K562 (cell line): ENCODE measurements around the gene TTL. TPM values are rescaled to one million over a fixed set of nuclear protein-coding genes. Genes with fewer than 3 reads are reported as not detected.

Source experiments
- BMI1 ChIP-seq: fragments of 150-350 bp; IDR thresholded peaks from 2 replicates; pipeline ENCODE4 v1.6.1; 2014; ENCODE audit warnings: low read length
- CREB3L1 ChIP-seq: fragments of 450-650 bp; IDR thresholded peaks from 2 replicates; pipeline ENCODE4 v1.6.1; 2014; ENCODE audit warnings: low read depth, mild to moderate bottlenecking, moderate library complexity, borderline replicate concordance
- DACH1 ChIP-seq: fragments of 450-650 bp; IDR thresholded peaks from 2 replicates; pipeline ENCODE4 v1.6.1; 2018; ENCODE audit not compliant: partially characterized antibody
- EZH2 ChIP-seq: IDR thresholded peaks from 2 replicates; pipeline ENCODE4 v1.6.1; 2012; ENCODE audit warnings: low read depth, mild to moderate bottlenecking, inconsistent platforms, low read length, borderline replicate concordance
- HCFC1 ChIP-seq: IDR thresholded peaks from 2 replicates; pipeline ENCODE4 v1.6.1; 2012; ENCODE audit warnings: low read depth, low read length, improper control_type of control experiment
- HNRNPL ChIP-seq: fragments of 200-400 bp; formaldehyde crosslinking; IDR thresholded peaks from 2 replicates; pipeline ENCODE4 v1.6.1; 2017; ENCODE audit warnings: low read depth, mild to moderate bottlenecking, low read length
- MCM3 ChIP-seq: fragments of 450-650 bp; IDR thresholded peaks from 2 replicates; pipeline ENCODE4 v1.6.1; 2016
- MTA2 ChIP-seq: fragments of 450-650 bp; IDR thresholded peaks from 2 replicates; pipeline ENCODE4 v1.6.1; 2016; ENCODE audit warnings: low read depth
- NFYB ChIP-seq: IDR thresholded peaks from 2 replicates; pipeline ENCODE4 v1.6.1; 2011; ENCODE audit warnings: mild to moderate bottlenecking, moderate library complexity; ENCODE audit not compliant: insufficient read length; ENCODE audit errors: extremely low read depth
- RB1 ChIP-seq: fragments of 450-650 bp; IDR thresholded peaks from 2 replicates; pipeline ENCODE4 v1.6.1; 2017; ENCODE audit warnings: low read depth, mild to moderate bottlenecking
- RCOR1 ChIP-seq, 2 experiments: IDR thresholded peaks; 2 replicates each; pipeline ENCODE4 v1.6.1; 2012; ENCODE audit warnings: low read depth in 2 of 2, low read length in 2 of 2, borderline replicate concordance in 1 of 2, improper control_type of control experiment in 1 of 2
- TAF15 ChIP-seq: fragments of 200-400 bp; formaldehyde crosslinking; IDR thresholded peaks from 2 replicates; pipeline ENCODE4 v1.6.1; 2017; ENCODE audit warnings: mild to moderate bottlenecking, low read depth, low read length, moderate library complexity
- TRIM24 ChIP-seq, 2 experiments: fragments of 450-650 bp; IDR thresholded peaks; 2 replicates each; pipeline ENCODE4 v1.6.1; 2016
- USF1 ChIP-seq: sonication (generic); formaldehyde crosslinking; IDR thresholded peaks from 2 replicates; pipeline ENCODE4 v1.9.0; 2022; ENCODE audit warnings: mild to moderate bottlenecking, missing genetic modification reagents
- ZBTB33 ChIP-seq: sonication (generic); formaldehyde crosslinking; IDR thresholded peaks from 2 replicates; pipeline ENCODE4 v1.8.1; 2023; ENCODE audit warnings: mild to moderate bottlenecking, missing genetic modification reagents
- ZFP91 ChIP-seq: sonication (generic); formaldehyde crosslinking; IDR thresholded peaks from 2 replicates; pipeline ENCODE4 v1.8.0; 2022; ENCODE audit warnings: mild to moderate bottlenecking, missing genetic modification reagents
- ZNF12 ChIP-seq: sonication (generic); formaldehyde crosslinking; IDR thresholded peaks from 2 replicates; pipeline ENCODE4 v1.4.0; 2020; ENCODE audit warnings: mild to moderate bottlenecking, missing genetic modification reagents
- ZNF263 ChIP-seq: sonication (generic); formaldehyde crosslinking; IDR thresholded peaks from 2 replicates; pipeline ENCODE4 v1.8.0; 2022; ENCODE audit warnings: mild to moderate bottlenecking, missing genetic modification reagents, borderline replicate concordance
- ZNF280A ChIP-seq: fragments of 450-650 bp; IDR thresholded peaks from 2 replicates; pipeline ENCODE4 v1.6.1; 2018; ENCODE audit warnings: mild to moderate bottlenecking, low read depth; ENCODE audit not compliant: partially characterized antibody
- ZNF408 ChIP-seq: fragments of 250-450 bp; sonication (Bioruptor Pico); IDR thresholded peaks from 2 replicates; pipeline ENCODE4 v1.4.0; 2020; ENCODE audit warnings: low read depth, mild to moderate bottlenecking, moderate library complexity
- ZNF707 ChIP-seq: fragments of 250-450 bp; sonication (Bioruptor Pico); conservative IDR thresholded peaks from 2 replicates; pipeline ENCODE4 v1.8.0; 2022; ENCODE audit warnings: inconsistent platforms, mild to moderate bottlenecking, moderate library complexity
- polyA plus RNA-seq, 8 experiments: library from polyadenylated mRNA; depleted of rRNA in 4 of 8; stranded (reverse) in 5 of 8; unstranded in 3 of 8; fragments of >200 nt; fragmentation: Nextera tagmentation in 2 of 8; fragmentation: Illumina TruSeq in 1 of 8; extraction: Ambion mirVana in 2 of 8; extraction: Trizol in 1 of 8; gene quantifications; 2 replicates each; pipeline versions ENCODE4 v1.2.1 to v1.2.3, GENCODE V29; 2011 to 2014; ENCODE audit warnings: inconsistent platforms in 1 of 8, missing spikeins in 1 of 8
- total RNA-seq, 7 experiments: library from RNA; depleted of rRNA in 6 of 7; stranded (reverse); fragments of >200 nt in 6 of 7; fragmentation: Illumina TruSeq in 2 of 7; extraction: Trizol in 2 of 7; gene quantifications; 2 replicates each; pipeline versions ENCODE4 v1.2.1 to v1.2.3, GENCODE V29; 2011 to 2021; ENCODE audit warnings: low replicate concordance in 1 of 7

The TTL gene
- total and polyA plus RNA-seq, 9 of the 15 experiments (the other 6 are each of a cell fraction or from before 2014, with no cell fraction given), result 9.4 to 54.4 (median 34.9) TPM

- peak; percentile 36; the same call in 1 of the 2 replicates for TF ChIP-seq USF1
- 0 out of 2 replicates have a peak, but pooled peaks have one; percentile 14 for TF ChIP-seq CREB3L1
- TF ChIP-seq ZFP91 (CRISPR knock-in tag), result peak; percentile 52; the same call in 1 of the 2 replicates
- TF ChIP-seq EZH2, result no peak
- TF ChIP-seq NFYB, result peak; percentile 18
- TF ChIP-seq TRIM24 (IDR thresholded peaks at IDR 0.05), result peak in 1 of 2 experiments; percentile 68; a peak in 1 of 4 replicates
- no peak for TF ChIP-seq ZNF280A
- no peak for TF ChIP-seq ZNF408 (CRISPR knock-in tag)
- TF ChIP-seq DACH1, result no peak
- TF ChIP-seq BMI1, result peak; percentile 85
- TF ChIP-seq HCFC1, result peak; percentile 90
- TF ChIP-seq ZBTB33 (CRISPR knock-in tag), result no peak; the same call in 1 of the 2 replicates
- TF ChIP-seq MCM3, result no peak
- TF ChIP-seq HNRNPL, result no peak
- TF ChIP-seq ZNF707, result no peak
- TF ChIP-seq MTA2, result no peak
- peak in 1 of 2 experiments; percentile 43; a peak in 2 of 4 replicates for TF ChIP-seq RCOR1 (IDR thresholded peaks at IDR 0.05; ENCODE audit: borderline replicate concordance in 1 of 2, low read depth in 2 of 2, low read length in 2 of 2)
- no peak for TF ChIP-seq TAF15
- no peak; the same call in 1 of the 2 replicates for TF ChIP-seq RB1
- peak; percentile 77; the same call in 1 of the 2 replicates for TF ChIP-seq ZNF12 (CRISPR knock-in tag)
- 0 out of 2 replicates have a peak, but pooled peaks have one; percentile 50 for TF ChIP-seq ZNF263
Measured at GRCh38 chr2:112584134-112584890, 102.4 kb downstream of the TTL start, which contains the start of gene CHCHD5 (continued).
